K562 (cell line): Measurements from ENCODE around the gene KMT2D. TPM values are rescaled to one million over a fixed set of nuclear protein-coding genes. Genes with fewer than 3 reads are reported as not detected.
A peak's percentile ranks its signal among the peaks of the same experiment; 100 is the strongest.

Experiments
- BCL6 ChIP-seq: fragments of 250-450 bp; sonication (Bioruptor Pico); IDR thresholded peaks from 2 replicates; pipeline ENCODE4 v1.4.0; 2020
- POLR2AphosphoS2 ChIP-seq: IDR thresholded peaks from 2 replicates; pipeline ENCODE4 v1.6.1; 2012; ENCODE audit warnings: low read length, improper control_type of control experiment
- RBFOX2 ChIP-seq: fragments of 200-400 bp; formaldehyde crosslinking; IDR thresholded peaks from 2 replicates; pipeline ENCODE4 v1.6.1; 2017; ENCODE audit warnings: low read depth, mild to moderate bottlenecking, low read length, moderate library complexity
- THAP12 ChIP-seq: fragments of 250-450 bp; sonication (Bioruptor Pico); IDR thresholded peaks from 2 replicates; pipeline ENCODE4 v1.9.0; 2021; ENCODE audit warnings: mild to moderate bottlenecking, inconsistent platforms
- UBTF ChIP-seq, 2 experiments: IDR thresholded peaks; 2 replicates each; pipeline ENCODE4 v1.6.1; 2012; ENCODE audit warnings: improper control_type of control experiment in 2 of 2, low read depth in 2 of 2, low read length in 2 of 2, borderline replicate concordance in 1 of 2
- ZNF79 ChIP-seq: fragments of 250-450 bp; sonication (Bioruptor Pico); IDR thresholded peaks from 2 replicates; pipeline ENCODE4 v1.4.0; 2020; ENCODE audit warnings: low read depth, mild to moderate bottlenecking, moderate library complexity
- polyA plus RNA-seq, 8 experiments: library from polyadenylated mRNA; depleted of rRNA in 4 of 8; stranded (reverse) in 5 of 8; unstranded in 3 of 8; fragments of >200 nt; fragmentation: Nextera tagmentation in 2 of 8; fragmentation: Illumina TruSeq in 1 of 8; extraction: Ambion mirVana in 2 of 8; extraction: Trizol in 1 of 8; gene quantifications; 2 replicates each; pipeline versions ENCODE4 v1.2.1 to v1.2.3, GENCODE V29; 2011 to 2014; ENCODE audit warnings: inconsistent platforms in 1 of 8, missing spikeins in 1 of 8
- total RNA-seq, 7 experiments: library from RNA; depleted of rRNA in 6 of 7; stranded (reverse); fragments of >200 nt in 6 of 7; fragmentation: Illumina TruSeq in 2 of 7; extraction: Trizol in 2 of 7; gene quantifications; 2 replicates each; pipeline versions ENCODE4 v1.2.1 to v1.2.3, GENCODE V29; 2011 to 2021; ENCODE audit warnings: low replicate concordance in 1 of 7

Gene KMT2D
- total and polyA plus RNA-seq, 9 of the 15 experiments (the other 6 are each of a cell fraction or from before 2014, with no cell fraction given), result 0.22 to 93.7 (median 13.7) TPM

GRCh38 chr12:49050507-49051372 is 9.9 kb downstream of the KMT2D start (continued):
- TF ChIP-seq UBTF (IDR thresholded peaks at IDR 0.05; ENCODE audit: borderline replicate concordance in 1 of 2, low read depth in 2 of 2, low read length in 2 of 2) (no peak), POLR2AphosphoS2 (0 out of 2 replicates have a peak, but pooled peaks have one; percentile 12), RBFOX2 (peak; percentile 54; the same call in 1 of the 2 replicates), ZNF79 (CRISPR knock-in tag) (no peak), THAP12 (CRISPR knock-in tag) (no peak), BCL6 (CRISPR knock-in tag) (no peak)
